Sigmoid colon (tissue), 7 donors: ENCODE data around the gene SCAMP1. TPM values are rescaled to one million over a fixed set of nuclear protein-coding genes. Genes with fewer than 3 reads are reported as not detected.
A peak's percentile ranks its signal among the peaks of the same experiment; 100 is the strongest.
"Not testable (repeated sequence)": the region's sequence is repeated elsewhere in the genome, so short reads cannot be mapped to it uniquely, and the experiment has no call there.

Experiments
- DNase-seq: peaks from one replicate; pipeline ENCODE4 v3.0.0-alpha.2; 2019
- H3K27ac ChIP-seq, 4 donors: fragments of 200-600 bp; sonication (generic); one replicate each; pipeline ENCODE4 v1.5.1; 2016 to 2019; ENCODE audit warnings: mild to moderate bottlenecking in 1 of 4
- H3K27me3 ChIP-seq, 3 donors: fragments of 200-600 bp; sonication (generic); one replicate each; pipeline ENCODE4 v1.5.1; 2019; ENCODE audit warnings: mild to moderate bottlenecking in 1 of 3
- H3K36me3 ChIP-seq, 4 donors: fragments of 200-600 bp; sonication (generic); one replicate each; pipeline ENCODE4 v1.5.1; 2016 to 2019
- H3K4me1 ChIP-seq, 4 donors: fragments of 200-600 bp; sonication (generic); one replicate each; pipeline ENCODE4 v1.5.1; 2017 to 2019
- H3K4me3 ChIP-seq, 4 donors: fragments of 200-600 bp; sonication (generic); one replicate each; pipeline ENCODE4 v1.5.1; 2017 to 2019; ENCODE audit warnings: mild to moderate bottlenecking in 2 of 4, moderate library complexity in 1 of 4
- H3K9me3 ChIP-seq, 4 donors: fragments of 200-600 bp in 3 of 4; sonication (generic) in 3 of 4; one replicate each; pipeline versions ENCODE4 v1.5.1 to v1.6.1; 2013 to 2019
- CTCF ChIP-seq, 4 experiments: fragments of 450-650 bp in 3 of 4; fragments of 200-600 bp in 1 of 4; IDR thresholded peaks; one replicate each; pipeline ENCODE4 v1.5.1; 2016 to 2019; ENCODE audit warnings: antibody characterized with exemption in 4 of 4, mild to moderate bottlenecking in 3 of 4, moderate library complexity in 2 of 4
- EP300 ChIP-seq, 4 donors: sonication (generic); formaldehyde crosslinking; IDR thresholded peaks; one replicate each; pipeline ENCODE4 v1.6.1; 2017; ENCODE audit warnings: antibody characterized with exemption in 4 of 4
- POLR2A ChIP-seq, 2 donors: fragments of 450-650 bp; IDR thresholded peaks; one replicate each; pipeline ENCODE4 v1.6.1; 2016; ENCODE audit warnings: antibody characterized with exemption in 2 of 2, mild to moderate bottlenecking in 2 of 2, moderate library complexity in 2 of 2
- POLR2AphosphoS5 ChIP-seq, 4 donors: sonication (generic); formaldehyde crosslinking; IDR thresholded peaks; one replicate each; pipeline ENCODE4 v1.6.1; 2017; ENCODE audit warnings: antibody characterized with exemption in 4 of 4
- WGBS, 2 donors: extraction: QIAGEN DNeasy Blood & Tissue Kit; methylation state at CpG; one replicate each; pipeline ENCODE4 v1.1.7; 2013; 5-methylcytosine and 5-hydroxymethylcytosine counted together
- intact Hi-C: fragments of 100-400 bp; cut with DNase I; formaldehyde crosslinking; loops from one replicate; pipeline ENCODE4 v1.15.1; 2023
- polyA plus RNA-seq, 3 donors: library from polyadenylated mRNA; stranded (reverse); fragments of 200-250 nt; gene quantifications; one replicate each; pipeline ENCODE4 v1.2.3, GENCODE V29; 2013
- total RNA-seq, 4 donors: library from RNA; depleted of rRNA; stranded (reverse); fragments of >200 nt; gene quantifications; one replicate each; pipeline ENCODE4 v1.1.0, GENCODE V29; 2016
- donor health status: healthy with polysubstance abuse.
- donor health status: Bipolar disorder and iron deficiency.
- donor health status: healthy.

Gene SCAMP1
- total and polyA plus RNA-seq, 7 donors, result 3.9 to 45.3 (median 31.0) TPM

- intact Hi-C loops, result no loop called here
- H3K9me3 ChIP-seq, result no peaks in the 10 kb centered on the region
- H3K27me3 ChIP-seq, result no peaks in the 10 kb centered on the region
- no peaks in the 10 kb centered on the region for H3K36me3 ChIP-seq
- WGBS, 2 donors, result 92 to 97% methylated on average over 3 of the region's 3 CpGs
- TF ChIP-seq EP300 (IDR thresholded peaks at IDR 0.05) (no peak), CTCF (IDR thresholded peaks at IDR 0.05) (no peak), POLR2A (IDR thresholded peaks at IDR 0.05) (no peak), POLR2AphosphoS5 (IDR thresholded peaks at IDR 0.05) (no peak)
- H3K27ac ChIP-seq, result peak overlapping the region in 1 of 4 donors; percentile 62
- DNase-seq, result no peak
- H3K4me3 ChIP-seq, result no peak overlapping the region
- H3K4me1 ChIP-seq, result peaks cover 0 to 37% (median 27%) of the 10 kb centered on the region in 4 donors
Measured at GRCh38 chr5:78376315-78376714, 15.9 kb downstream of the SCAMP1 start.

- Histone ChIP-seq H3K27ac (peak overlapping the region; percentile 1 to 62 (median 46)), H3K36me3 (no peaks in the 10 kb centered on the region)
Measured at GRCh38 chr5:78377056-78377717, 16.8 kb downstream of the SCAMP1 start.

GRCh38 chr5:78377718-78378105, 17.3 kb downstream of the SCAMP1 start:
- Histone ChIP-seq H3K36me3 (no peaks in the 10 kb centered on the region), H3K27ac (peak overlapping the region; percentile 1 to 62 (median 46)), H3K27me3 (no peaks in the 10 kb centered on the region), H3K4me1 (peaks cover 0 to 35% (median 24%) of the 10 kb centered on the region in 4 donors), H3K4me3 (no peak overlapping the region), H3K9me3 (no peaks in the 10 kb centered on the region)
- 89 to 94% methylated on average over 4 of the region's 4 CpGs for WGBS, 2 donors
- DNase-seq, result no peak
- intact Hi-C loops, result no loop called here
- TF ChIP-seq EP300 (IDR thresholded peaks at IDR 0.05) (no peak), POLR2AphosphoS5 (IDR thresholded peaks at IDR 0.05) (no peak), CTCF (IDR thresholded peaks at IDR 0.05) (no peak), POLR2A (IDR thresholded peaks at IDR 0.05) (no peak)

More at GRCh38 chr5:78377056-78377717, 16.8 kb downstream of the SCAMP1 start:
- TF ChIP-seq CTCF (IDR thresholded peaks at IDR 0.05) (no peak), EP300 (IDR thresholded peaks at IDR 0.05) (no peak), POLR2AphosphoS5 (IDR thresholded peaks at IDR 0.05) (no peak), POLR2A (IDR thresholded peaks at IDR 0.05) (no peak)
- no peak for DNase-seq
- Histone ChIP-seq H3K4me1 (peaks cover 0 to 35% (median 26%) of the 10 kb centered on the region in 4 donors), H3K9me3 (no peaks in the 10 kb centered on the region), H3K4me3 (no peak overlapping the region), H3K27me3 (no peaks in the 10 kb centered on the region)
- WGBS, 2 donors, result 68 to 78% methylated on average over 3 of the region's 3 CpGs
- intact Hi-C loops, result no loop called here

GRCh38 chr5:78387468-78388153, 27.2 kb downstream of the SCAMP1 start:
- H3K4me1 ChIP-seq, result no peaks in the 10 kb centered on the region
- H3K4me3 ChIP-seq, result no peak overlapping the region
- TF ChIP-seq CTCF (IDR thresholded peaks at IDR 0.05) (no peak), POLR2A (IDR thresholded peaks at IDR 0.05) (no peak), EP300 (IDR thresholded peaks at IDR 0.05) (no peak), POLR2AphosphoS5 (IDR thresholded peaks at IDR 0.05) (no peak)
- no peak overlapping the region for H3K27ac ChIP-seq
- no peaks in the 10 kb centered on the region for H3K9me3 ChIP-seq
- DNase-seq, result no peak
- intact Hi-C loops, result no loop called here
- H3K27me3 ChIP-seq, result no peaks in the 10 kb centered on the region
- 86 to 90% methylated on average over 11 of the region's 11 CpGs for WGBS, 2 donors
- H3K36me3 ChIP-seq, result no peaks in the 10 kb centered on the region

- H3K9me3 ChIP-seq, H3K36me3 ChIP-seq, H3K4me1 ChIP-seq, H3K27ac ChIP-seq, H3K27me3 ChIP-seq, H3K4me3 ChIP-seq, intact Hi-C loops, DNase-seq: not testable (repeated sequence)
- 97 to 98% methylated on average over 24 to 26 of the region's 28 CpGs for WGBS, 2 donors
Measured at GRCh38 chr5:78391357-78391756, 30.9 kb downstream of the SCAMP1 start.
